GM18909 (cell line): ENCODE data around the gene POLE.
"Not testable (repeated sequence)": the region's sequence is repeated elsewhere in the genome, so short reads cannot be mapped to it uniquely, and the experiment has no call there.

Source experiments
- ATAC-seq: cut with Tn5 transposase; IDR thresholded peaks from one replicate; pipeline ENCODE4 v1.9.1; 2021; ENCODE audit warnings: mild to moderate bottlenecking; ENCODE audit not compliant: unreplicated experiment, poor library complexity

The POLE gene

GRCh38 chr12:132717531-132718387 lies 30.6 kb upstream of the POLE start:
- ATAC-seq: no peak

DNA sequence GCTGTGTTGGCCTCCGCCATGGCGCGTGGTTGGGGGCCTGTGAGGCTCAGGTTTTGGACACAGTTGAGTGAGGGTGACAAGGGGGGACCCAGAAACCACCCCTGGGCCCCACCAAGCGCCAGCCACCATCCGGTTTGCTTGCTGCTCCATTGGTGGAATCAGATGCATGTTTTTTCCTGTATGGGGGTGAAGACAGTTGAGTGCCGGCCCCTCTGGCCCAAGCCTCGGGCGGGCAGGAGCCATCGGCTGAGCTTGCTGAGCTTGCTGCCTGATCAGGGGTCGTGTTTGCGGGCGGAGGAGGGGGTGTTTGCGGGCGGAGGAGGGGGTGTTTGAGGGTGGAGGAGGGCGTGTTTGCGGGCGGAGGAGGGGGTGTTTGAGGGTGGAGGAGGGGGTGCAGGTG lies 29.9 kb upstream of the POLE start:
- ATAC-seq: no peak

- no peak for ATAC-seq
Observed at GRCh38 chr12:132716356-132716755, 29.2 kb upstream of the POLE start.

DNA sequence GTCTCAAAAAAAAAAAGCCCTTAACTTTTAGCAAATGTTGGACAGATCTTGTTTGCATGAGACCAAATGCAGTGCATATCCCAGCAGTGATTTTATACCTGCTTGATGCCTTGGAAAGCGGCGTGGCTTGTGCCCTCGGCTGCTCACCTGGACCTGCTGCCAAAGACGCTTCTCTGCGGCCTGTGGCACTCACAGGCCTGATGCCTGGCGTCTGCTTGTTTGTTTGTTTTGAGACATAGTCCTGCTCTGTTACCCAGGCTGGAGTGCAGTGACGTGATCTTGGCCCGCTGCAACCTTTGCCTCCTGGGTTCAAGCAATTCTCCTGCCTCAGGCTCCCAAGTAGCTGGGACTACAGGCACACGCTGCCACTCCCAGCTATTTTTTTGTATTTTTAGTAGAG lies 28.7 kb upstream of the POLE start:
- no peak for ATAC-seq

DNA sequence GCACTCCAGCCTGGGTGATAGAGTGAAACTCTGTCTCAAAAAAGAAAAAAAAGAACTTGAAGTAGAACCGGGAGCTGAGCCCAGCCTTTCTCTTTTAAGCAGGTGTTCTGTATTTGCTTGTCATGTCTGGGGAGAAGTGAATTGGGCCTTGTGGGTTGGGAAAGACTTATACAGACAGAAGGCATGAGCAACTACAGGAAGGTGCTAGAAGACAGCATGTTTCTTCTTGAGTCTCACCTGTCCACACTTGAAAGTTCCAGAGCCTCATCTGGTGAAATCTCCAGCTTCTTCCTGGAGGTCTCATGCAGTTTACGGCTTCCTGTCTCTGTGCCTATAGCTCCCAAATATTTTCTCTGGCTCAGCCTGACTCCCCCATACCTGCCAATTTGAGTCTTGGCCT lies 26.0 kb upstream of the POLE start:
- ATAC-seq: no peak

DNA sequence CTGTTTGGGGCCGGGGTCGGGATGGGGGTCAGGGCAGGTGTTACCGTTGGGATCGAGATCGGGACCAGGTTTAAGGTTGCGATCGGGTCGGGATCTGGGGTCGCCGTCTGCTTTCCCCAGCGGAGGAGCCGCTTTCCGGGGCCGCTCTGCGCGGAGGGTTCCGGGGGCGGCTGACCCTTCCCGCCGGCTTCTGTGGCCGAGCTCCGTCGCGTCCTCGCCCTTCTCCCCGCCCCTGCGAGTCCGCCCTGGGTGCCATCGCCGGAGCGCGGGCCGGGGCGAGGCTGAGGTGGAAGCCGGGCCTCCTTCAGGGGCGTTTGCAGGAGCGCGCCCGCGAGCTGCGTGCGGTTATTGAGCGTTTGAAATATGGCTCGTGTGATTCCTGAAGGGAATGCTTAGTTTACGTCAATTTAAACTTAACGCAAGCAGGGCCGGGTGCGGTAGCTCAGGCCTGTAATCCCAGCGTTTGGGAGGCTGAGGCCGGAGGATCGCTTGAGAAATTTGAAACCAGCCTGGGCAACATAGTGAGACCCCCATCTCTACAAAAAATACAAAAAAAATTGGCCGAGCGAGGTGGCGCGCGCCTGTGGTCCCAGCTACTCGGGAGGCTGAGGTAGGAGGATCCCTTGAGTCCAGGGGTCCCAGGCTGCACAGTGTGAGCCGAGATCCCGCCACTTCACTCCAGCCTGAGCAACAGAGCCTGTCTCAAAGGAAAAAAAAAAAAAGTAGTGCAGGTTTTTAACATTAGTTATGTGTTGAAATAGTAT lies 24.1 kb upstream of the POLE start:
- peak; percentile 9 for ATAC-seq

DNA sequence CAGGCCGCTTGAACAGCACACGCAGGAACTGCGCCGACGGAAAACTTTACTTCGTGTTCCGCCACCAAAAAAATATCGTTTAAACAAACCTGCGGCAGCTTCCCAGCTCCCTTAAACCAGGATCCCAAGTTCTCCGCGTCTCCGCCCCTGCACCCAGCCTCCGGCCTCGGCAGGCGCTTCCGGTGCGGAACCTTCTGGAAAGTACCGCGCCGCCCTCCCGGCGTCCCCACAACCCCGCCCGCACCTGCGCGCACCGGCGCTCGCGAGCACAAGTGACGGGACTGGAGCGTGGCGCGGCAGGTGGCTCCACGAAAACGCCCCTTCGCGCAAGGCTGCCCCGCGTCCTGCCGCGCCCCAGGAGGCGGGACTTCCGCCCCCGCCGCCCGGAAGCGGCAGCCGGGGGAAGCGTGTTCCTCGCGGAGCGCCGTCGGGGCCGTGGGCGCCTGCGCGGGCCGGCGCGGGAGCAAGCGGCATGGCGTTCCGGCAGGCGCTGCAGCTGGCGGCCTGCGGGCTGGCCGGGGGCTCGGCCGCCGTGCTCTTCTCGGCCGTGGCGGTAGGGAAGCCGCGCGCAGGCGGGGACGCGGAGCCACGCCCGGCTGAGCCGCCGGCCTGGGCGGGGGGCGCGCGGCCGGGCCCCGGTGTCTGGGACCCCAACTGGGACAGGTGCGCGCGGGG lies 23.4 kb upstream of the POLE start, which contains the start of gene PGAM5:
Gene PGAM5 (plus strand): TSS at position 438 of the 675 bp plus-strand sequence. CDS start 35 bp downstream, at position 473.
- ATAC-seq: peak; percentile 93

DNA sequence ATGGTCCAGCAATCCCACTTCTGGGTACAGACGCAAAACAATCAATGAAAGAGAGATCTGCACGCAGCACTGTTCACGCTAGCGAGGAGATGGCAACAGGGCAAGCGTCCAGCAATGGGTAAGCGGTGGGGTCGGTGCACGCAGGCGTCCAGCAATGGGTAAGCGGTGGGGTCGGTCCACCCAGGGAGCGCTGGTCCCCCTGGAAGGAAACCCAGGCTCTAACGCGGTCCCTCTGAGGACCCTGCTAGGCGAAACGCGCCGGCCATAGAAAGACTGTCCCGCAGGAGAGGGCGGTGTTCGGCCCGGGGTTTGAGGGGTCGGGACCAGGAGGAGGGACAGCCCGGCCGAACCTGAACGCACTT lies 22.9 kb upstream of the POLE start:
- ATAC-seq: peak; percentile 41

DNA sequence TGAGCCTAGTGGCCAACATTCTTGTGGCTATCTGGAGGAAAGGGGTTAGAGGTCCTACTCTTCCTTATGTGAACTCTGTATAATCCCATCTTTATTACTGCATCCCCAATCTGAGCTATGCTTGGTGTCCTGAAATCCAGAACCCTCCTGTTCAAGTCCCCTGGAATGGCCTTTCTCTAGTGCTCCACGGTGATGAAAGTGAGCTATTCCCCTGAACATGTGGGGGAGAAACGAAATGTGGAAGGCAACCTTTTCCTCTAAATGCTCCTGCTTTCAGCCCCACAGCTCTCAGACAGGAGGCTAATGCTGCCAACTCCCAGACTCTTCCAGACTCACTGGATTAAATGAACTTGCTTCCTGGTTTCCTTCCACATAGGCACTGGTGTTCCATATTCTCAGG lies 21.0 kb upstream of the POLE start:
- ATAC-seq: no peak

DNA sequence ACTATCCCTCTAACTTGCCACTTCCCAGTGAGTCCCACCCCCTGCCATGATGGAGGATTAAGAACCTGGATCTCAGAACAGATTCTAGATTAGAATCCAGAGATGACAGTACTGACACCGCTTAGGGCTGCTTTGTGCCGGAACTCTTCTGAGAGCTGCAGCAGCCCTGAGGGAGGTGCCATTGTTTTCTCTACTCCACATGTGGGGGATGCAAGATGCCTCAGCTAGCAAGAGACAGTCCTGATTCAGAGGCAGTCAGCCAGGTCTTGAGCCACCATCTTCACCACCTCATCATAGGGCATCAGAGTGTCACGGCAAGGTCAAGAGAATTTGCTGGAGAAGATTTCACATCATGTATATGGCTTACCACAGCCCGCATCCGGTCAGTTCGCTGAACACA lies 20.1 kb upstream of the POLE start:
- ATAC-seq: no peak

DNA sequence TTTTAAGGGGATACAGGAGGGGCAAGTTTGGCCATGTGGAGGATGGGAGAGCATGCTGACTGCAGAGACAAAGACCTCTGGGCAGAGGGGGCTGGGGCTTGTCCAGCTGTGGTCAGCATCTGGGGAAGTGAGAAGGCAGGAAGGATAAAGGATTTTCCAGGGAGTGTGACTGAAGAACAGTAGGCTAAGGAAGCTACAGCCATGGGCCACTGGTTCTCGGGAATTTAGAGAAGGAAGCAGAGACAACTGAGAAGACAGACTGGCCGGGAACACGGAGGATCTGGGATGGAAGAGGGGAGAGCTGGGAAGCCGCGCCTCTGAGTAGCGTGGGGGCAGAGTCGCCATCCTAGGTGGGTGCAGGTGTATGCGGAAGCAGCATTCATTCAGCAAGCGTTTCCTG lies 16.5 kb upstream of the POLE start:
- no peak for ATAC-seq

DNA sequence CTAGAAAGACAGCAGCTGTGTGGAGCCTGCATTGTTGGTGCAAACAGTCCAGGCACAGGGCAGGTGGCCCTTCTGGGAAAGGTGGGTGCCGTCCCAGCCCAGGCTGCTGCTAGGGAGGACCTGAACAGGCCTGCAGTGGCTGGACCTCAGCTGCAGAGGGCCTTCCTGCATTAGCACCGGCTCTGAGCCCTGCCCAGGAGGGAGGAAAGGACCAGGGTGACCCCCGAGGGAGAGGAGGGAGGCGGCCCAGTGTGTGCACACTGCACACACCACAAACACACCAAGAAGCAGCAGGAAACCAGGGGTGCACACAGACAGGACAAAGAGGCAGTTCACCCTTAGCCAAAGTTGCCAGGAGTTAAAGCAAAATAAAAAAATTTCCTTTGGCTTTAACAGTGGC lies 15.5 kb upstream of the POLE start:
- ATAC-seq: no peak

GRCh38 chr12:132700212-132700822 lies 13.2 kb upstream of the POLE start:
- no peak for ATAC-seq

- no peak for ATAC-seq
Observed at GRCh38 chr12:132698341-132698740, 11.2 kb upstream of the POLE start.

GRCh38 chr12:132695431-132695830 lies 8.3 kb upstream of the POLE start:
- no peak for ATAC-seq

- ATAC-seq: not testable (repeated sequence)
Observed at GRCh38 chr12:132694888-132695287, 7.7 kb upstream of the POLE start.

DNA sequence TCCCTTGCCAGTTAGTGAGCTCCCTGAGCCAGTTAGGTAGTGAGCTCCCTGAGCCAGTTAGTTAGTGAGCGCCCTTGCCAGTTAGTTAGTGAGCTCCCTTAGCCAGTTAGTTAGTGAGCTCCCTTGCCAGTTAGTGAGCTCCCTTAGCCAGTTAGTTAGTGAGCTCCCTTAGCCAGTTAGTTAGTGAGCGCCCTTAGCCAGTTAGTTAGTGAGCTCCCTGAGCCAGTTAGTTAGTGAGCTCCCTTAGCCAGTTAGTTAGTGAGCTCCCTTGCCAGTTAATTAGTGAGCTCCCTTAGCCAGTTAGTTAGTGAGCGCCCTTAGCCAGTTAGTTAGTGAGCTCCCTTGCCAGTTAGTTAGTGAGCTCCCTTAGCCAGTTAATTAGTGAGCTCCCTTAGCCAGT lies 4.9 kb upstream of the POLE start:
- ATAC-seq: not testable (repeated sequence)

DNA sequence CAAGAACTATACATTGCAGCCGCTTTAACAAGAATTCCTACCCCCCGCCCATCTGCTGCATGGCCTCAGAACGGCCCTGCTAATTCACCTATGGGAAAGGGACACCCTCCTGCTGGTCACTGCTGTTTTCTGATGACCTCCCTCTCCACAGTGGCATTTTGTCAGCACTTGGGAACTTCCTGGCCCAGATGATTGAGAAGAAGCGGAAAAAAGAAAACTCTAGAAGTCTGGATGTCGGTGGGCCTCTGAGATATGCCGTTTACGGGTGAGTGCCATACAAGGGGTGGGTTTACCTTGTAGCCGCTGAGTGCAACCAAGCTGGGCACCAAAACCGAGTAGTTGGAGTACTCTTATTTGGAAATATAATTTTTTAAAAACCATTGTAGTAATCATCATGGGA lies 3.0 kb upstream of the POLE start:
- ATAC-seq: no peak

- ATAC-seq: no peak
Observed at GRCh38 chr12:132689227-132689626, 2.1 kb upstream of the POLE start.

GRCh38 chr12:132686825-132687210 lies 324 bp downstream of the POLE start:
- ATAC-seq: peak; percentile 28

GRCh38 chr12:132685400-132685799 lies 1.7 kb downstream of the POLE start:
- no peak for ATAC-seq
